NCI-H82 (cell line): ENCODE measurements around the gene MRPL9.

Experiments
- DNase-seq: peaks from one replicate; lab custom pipeline; 2025; lab: John Stamatoyannopoulos, UW

Gene MRPL9

GRCh38 chr1:151711044-151711800, 52.1 kb downstream of the MRPL9 start:
- DNase-seq = peak; percentile 100

GRCh38 chr1:151710187-151710840, 53.0 kb downstream of the MRPL9 start:
- DNase-seq = peak; percentile 79
